Cardiac fibroblast (primary cell): Measurements from ENCODE around the gene SYNPO2.

Source experiments
- DNase-seq, 2 donors: peaks; one replicate each; pipeline versions ENCODE4 v3.0.0 to v3.0.0-alpha.2; 2010; ENCODE audit warnings: low read depth in 2 of 2
- H3K4me3 ChIP-seq, 2 donors: replicated peaks in 1 of 2; 1 replicate in 1 of 2; 2 replicates in 1 of 2; pipeline ENCODE4 v1.5.1; 2011; ENCODE audit warnings: low read depth in 2 of 2, low read length in 2 of 2, mild to moderate bottlenecking in 2 of 2, moderate library complexity in 1 of 2
- CTCF ChIP-seq: IDR thresholded peaks from one replicate; pipeline ENCODE4 v1.5.1; 2011; ENCODE audit warnings: low read depth, mild to moderate bottlenecking, low read length, inconsistent platforms

Gene SYNPO2

GRCh38 chr4:118858779-118859178 is 29.9 kb upstream of the SYNPO2 start:
- DNase-seq: no peak
- no peak overlapping the region for H3K4me3 ChIP-seq
- no peak for TF ChIP-seq CTCF

- peak; percentile 68 to 70 for DNase-seq
- no peak overlapping the region for H3K4me3 ChIP-seq
- TF ChIP-seq CTCF: peak; percentile 81
Measured at GRCh38 chr4:118865091-118865708, 23.5 kb upstream of the SYNPO2 start.

- TF ChIP-seq CTCF: no peak
- H3K4me3 ChIP-seq: no peak overlapping the region
- DNase-seq: no peak
Measured at GRCh38 chr4:118866442-118866841, 22.2 kb upstream of the SYNPO2 start.

- TF ChIP-seq CTCF: no peak
- peak; percentile 8 to 22 for DNase-seq
- no peak overlapping the region for H3K4me3 ChIP-seq
Measured at GRCh38 chr4:118867311-118868067, 21.2 kb upstream of the SYNPO2 start.

GRCh38 chr4:118869808-118870342 is 18.8 kb upstream of the SYNPO2 start:
- TF ChIP-seq CTCF: no peak
- DNase-seq: peak; percentile 19 to 74
- H3K4me3 ChIP-seq: no peak overlapping the region

GRCh38 chr4:118872181-118872580 is 16.5 kb upstream of the SYNPO2 start:
- DNase-seq: no peak
- no peak for TF ChIP-seq CTCF
- no peak overlapping the region for H3K4me3 ChIP-seq
